Thoracic aorta (tissue), 2 donors: ENCODE results near the gene IL12RB1. TPM values are rescaled to one million over a fixed set of nuclear protein-coding genes. Genes with fewer than 3 reads are reported as not detected.

Experiments
- ATAC-seq: fragments of 150-250 bp; one replicate; pipeline ENCODE4 v1.8.0; 2017; ENCODE audit warnings: low read depth; ENCODE audit not compliant: insufficient number of reproducible peaks, low FRiP score
- DNase-seq: peaks from one replicate; pipeline ENCODE4 v3.0.0-alpha.2; 2020; ENCODE audit warnings: low spot score
- H3K27ac ChIP-seq, 2 donors: fragments of 200-600 bp; sonication (generic); 1 replicate in 1 of 2; 2 replicates in 1 of 2; pipeline ENCODE4 v1.5.1; 2016; ENCODE audit warnings: mild to moderate bottlenecking in 2 of 2, moderate library complexity in 2 of 2
- H3K27me3 ChIP-seq: fragments of 200-600 bp; sonication (generic); replicated peaks from 2 replicates; pipeline ENCODE4 v1.6.0; 2016; ENCODE audit warnings: mild to moderate bottlenecking; ENCODE audit not compliant: insufficient read depth
- H3K36me3 ChIP-seq: fragments of 200-600 bp; sonication (generic); one replicate; pipeline ENCODE4 v1.5.1; 2016
- H3K4me1 ChIP-seq, 2 donors: fragments of 200-600 bp; sonication (generic); 1 replicate in 1 of 2; 2 replicates in 1 of 2; pipeline versions ENCODE4 v1.5.1 to v1.6.0; 2016; ENCODE audit warnings: low read depth in 2 of 2, mild to moderate bottlenecking in 1 of 2; ENCODE audit not compliant: control insufficient read depth in 1 of 2
- H3K4me3 ChIP-seq: fragments of 200-600 bp; sonication (generic); 2 replicates; pipeline ENCODE4 v1.5.1; 2016; ENCODE audit warnings: mild to moderate bottlenecking
- H3K9me3 ChIP-seq: fragments of 200-600 bp; sonication (generic); 2 replicates; pipeline ENCODE4 v1.5.1; 2016
- CTCF ChIP-seq: fragments of 200-600 bp; sonication (generic); IDR thresholded peaks from one replicate; pipeline ENCODE4 v1.5.1; 2019; ENCODE audit warnings: antibody characterized with exemption
- total RNA-seq, 2 donors: library from RNA; depleted of rRNA; stranded (reverse); fragments of >200 nt; gene quantifications; one replicate each; pipeline versions ENCODE4 v1.1.0 to v1.2.3, GENCODE V29; 2016

IL12RB1 gene
- total RNA-seq, 2 donors from 2014 or later, result 1.6 to 5.4 TPM

- Histone ChIP-seq H3K9me3 (no peaks in the 10 kb centered on the region), H3K27ac (no peak overlapping the region), H3K36me3 (peaks cover 18% of the 10 kb centered on the region), H3K4me1 (peaks cover 1 to 15% of the 10 kb centered on the region in 2 donors), H3K27me3 (no peaks in the 10 kb centered on the region), H3K4me3 (no peak overlapping the region)
- no peak for ATAC-seq
- TF ChIP-seq CTCF, result no peak
- DNase-seq, result no peak
Measured at GRCh38 chr19:18122424-18122823, 35.7 kb upstream of the IL12RB1 start.

GRCh38 chr19:18121166-18121565, 34.4 kb upstream of the IL12RB1 start:
- H3K36me3 ChIP-seq, result peaks cover 18% of the 10 kb centered on the region
- no peak for DNase-seq

GRCh38 chr19:18120127-18120526, 33.4 kb upstream of the IL12RB1 start:
- peaks cover 14% of the 10 kb centered on the region for H3K36me3 ChIP-seq
- no peak overlapping the region for H3K4me3 ChIP-seq
- H3K27me3 ChIP-seq, result no peaks in the 10 kb centered on the region
- DNase-seq (no peak), ATAC-seq (no peak)
- no peak overlapping the region for H3K27ac ChIP-seq
- TF ChIP-seq CTCF, result no peak
- peaks cover 7 to 21% of the 10 kb centered on the region in 2 donors for H3K4me1 ChIP-seq
- no peaks in the 10 kb centered on the region for H3K9me3 ChIP-seq

More at GRCh38 chr19:18121166-18121565, 34.4 kb upstream of the IL12RB1 start:
- Histone ChIP-seq H3K4me1 (peaks cover 7 to 21% of the 10 kb centered on the region in 2 donors), H3K27me3 (no peaks in the 10 kb centered on the region), H3K9me3 (no peaks in the 10 kb centered on the region), H3K27ac (no peak overlapping the region), H3K4me3 (no peak overlapping the region)
- ATAC-seq, result no peak
- TF ChIP-seq CTCF, result no peak

GRCh38 chr19:18119717-18120105, 33.0 kb upstream of the IL12RB1 start:
- no peaks in the 10 kb centered on the region for H3K27me3 ChIP-seq
- no peak overlapping the region for H3K4me3 ChIP-seq
- no peak overlapping the region for H3K27ac ChIP-seq
- no peak for TF ChIP-seq CTCF
- no peaks in the 10 kb centered on the region for H3K9me3 ChIP-seq
- H3K4me1 ChIP-seq, result peaks cover 7 to 21% of the 10 kb centered on the region in 2 donors
- ATAC-seq (no peak), DNase-seq (no peak)
- H3K36me3 ChIP-seq, result peaks cover 13% of the 10 kb centered on the region

- Histone ChIP-seq H3K9me3 (no peaks in the 10 kb centered on the region), H3K27ac (no peak overlapping the region), H3K36me3 (peaks cover 9% of the 10 kb centered on the region), H3K4me3 (peak overlapping the region; percentile 92), H3K4me1 (peaks cover 7 to 21% of the 10 kb centered on the region in 2 donors), H3K27me3 (no peaks in the 10 kb centered on the region)
- no peak for TF ChIP-seq CTCF
- no peak for DNase-seq
- no peak for ATAC-seq
Measured at GRCh38 chr19:18119013-18119716, 32.4 kb upstream of the IL12RB1 start.
